ENCODE measurements around the gene GID8.

- TF ChIP-seq POLR2A (IDR thresholded peaks at IDR 0.05) (no peak), CTCF (IDR thresholded peaks at IDR 0.05) (no peak)
These were observed 2.6 kb upstream of the GID8 start for GRCh38 chr20:62935204-62935967.

Data from uterus (tissue), 2 donors.